H9 (cell line): ENCODE results near the gene LARGE1. TPM values are rescaled to one million over a fixed set of nuclear protein-coding genes. Genes with fewer than 3 reads are reported as not detected.

Source experiments
- DNase-seq: peaks from one replicate; pipeline ENCODE4 v3.0.0-alpha.2; 2017
- H2AFZ ChIP-seq: one replicate; pipeline ENCODE4 v1.6.1; 2013; ENCODE audit warnings: mild to moderate bottlenecking, low read length, control low read depth, moderate library complexity
- H2AK5ac ChIP-seq: 2 replicates; pipeline ENCODE4 v1.6.1; 2013; ENCODE audit warnings: low read length, control low read depth, mixed read lengths; ENCODE audit not compliant: insufficient read length
- H2BK120ac ChIP-seq: one replicate; pipeline ENCODE4 v1.6.1; 2013; ENCODE audit warnings: low read depth, mild to moderate bottlenecking, low read length, control low read depth, inconsistent platforms; ENCODE audit not compliant: poor library complexity, severe bottlenecking
- H2BK12ac ChIP-seq: 2 replicates; pipeline ENCODE4 v1.6.1; 2013; ENCODE audit warnings: low read length, control low read depth, mixed read lengths, low read depth; ENCODE audit not compliant: insufficient read length
- H2BK15ac ChIP-seq: 2 replicates; pipeline ENCODE4 v1.6.1; 2013; ENCODE audit warnings: low read depth, low read length, control low read depth
- H2BK20ac ChIP-seq: one replicate; pipeline ENCODE4 v1.6.1; 2013; ENCODE audit warnings: low read depth, mild to moderate bottlenecking, low read length, control low read depth, inconsistent platforms; ENCODE audit not compliant: poor library complexity, severe bottlenecking
- H2BK5ac ChIP-seq: 2 replicates; pipeline ENCODE4 v1.6.1; 2013; ENCODE audit warnings: low read length, control low read depth, mixed read lengths; ENCODE audit not compliant: insufficient read length
- H3K14ac ChIP-seq: 2 replicates; pipeline ENCODE4 v1.6.1; 2013; ENCODE audit warnings: low read length, control low read depth; ENCODE audit not compliant: insufficient read depth
- H3K18ac ChIP-seq: 2 replicates; pipeline ENCODE4 v1.6.1; 2013; ENCODE audit warnings: low read depth, mild to moderate bottlenecking, mixed read lengths, low read length, control low read depth; ENCODE audit not compliant: insufficient read length
- H3K23ac ChIP-seq: 2 replicates; pipeline ENCODE4 v1.6.1; 2013; ENCODE audit warnings: low read length, control low read depth, mixed read lengths, low read depth; ENCODE audit not compliant: insufficient read length
- H3K23me2 ChIP-seq: 2 replicates; pipeline ENCODE4 v1.6.1; 2013; ENCODE audit warnings: low read depth, mild to moderate bottlenecking, mixed read lengths, low read length, control low read depth; ENCODE audit not compliant: insufficient read length, poor library complexity, severe bottlenecking
- H3K27ac ChIP-seq: 2 replicates; pipeline ENCODE4 v1.5.1; 2013; ENCODE audit warnings: low read length, control low read depth, mixed read lengths, low read depth; ENCODE audit not compliant: insufficient read length
- H3K27me3 ChIP-seq: 2 replicates; pipeline ENCODE4 v1.6.1; 2013; ENCODE audit warnings: low read length, control low read depth, inconsistent platforms; ENCODE audit not compliant: insufficient read depth
- H3K4ac ChIP-seq: 2 replicates; pipeline ENCODE4 v1.6.1; 2013; ENCODE audit warnings: low read depth, mild to moderate bottlenecking, control low read depth, inconsistent platforms, low read length, moderate library complexity
- H3K4me1 ChIP-seq: 2 replicates; pipeline ENCODE4 v1.6.1; 2013; ENCODE audit warnings: low read length, control low read depth, inconsistent platforms; ENCODE audit not compliant: insufficient read depth
- H3K4me2 ChIP-seq: 2 replicates; pipeline ENCODE4 v1.6.1; 2013; ENCODE audit warnings: low read length, control low read depth, mixed read lengths; ENCODE audit not compliant: insufficient read length, insufficient read depth
- H3K56ac ChIP-seq: 2 replicates; pipeline ENCODE4 v1.6.1; 2013; ENCODE audit warnings: low read depth, mild to moderate bottlenecking, mixed read lengths, low read length, control low read depth; ENCODE audit not compliant: insufficient read length
- H3K79me1 ChIP-seq: 2 replicates; pipeline ENCODE4 v1.6.1; 2013; ENCODE audit warnings: low read depth, mild to moderate bottlenecking, moderate library complexity, low read length, control low read depth, inconsistent platforms; ENCODE audit not compliant: insufficient read depth, poor library complexity, severe bottlenecking
- H3K79me2 ChIP-seq: 2 replicates; pipeline ENCODE4 v1.6.1; 2013; ENCODE audit warnings: low read length, control low read depth, inconsistent platforms; ENCODE audit not compliant: insufficient read depth
- H3K9ac ChIP-seq: 2 replicates; pipeline ENCODE4 v1.6.1; 2013; ENCODE audit warnings: low read length, control low read depth, mixed read lengths; ENCODE audit not compliant: insufficient read length; ENCODE audit errors: extremely low read depth
- H3K9me3 ChIP-seq: one replicate; pipeline ENCODE4 v1.6.1; 2013; ENCODE audit warnings: low read depth, low read length, inconsistent platforms; ENCODE audit not compliant: control insufficient read depth
- H3T11ph ChIP-seq: one replicate; pipeline ENCODE4 v1.6.1; 2013; ENCODE audit warnings: mild to moderate bottlenecking, low read length, control low read depth, inconsistent platforms
- H4K20me1 ChIP-seq: one replicate; pipeline ENCODE4 v1.6.1; 2013; ENCODE audit not compliant: control insufficient read depth, insufficient read length, insufficient read depth
- H4K5ac ChIP-seq: 2 replicates; pipeline ENCODE4 v1.6.1; 2013; ENCODE audit warnings: low read depth, mild to moderate bottlenecking, mixed read lengths, low read length, control low read depth; ENCODE audit not compliant: insufficient read length
- H4K8ac ChIP-seq: replicated peaks from 2 replicates; pipeline ENCODE4 v1.6.1; 2013; ENCODE audit warnings: low read length, control low read depth, mixed read lengths, low read depth; ENCODE audit not compliant: insufficient read length
- H4K91ac ChIP-seq: 2 replicates; pipeline ENCODE4 v1.6.1; 2013; ENCODE audit warnings: low read depth, mild to moderate bottlenecking, moderate library complexity, mixed read lengths, low read length, control low read depth; ENCODE audit not compliant: insufficient read length
- H3K27ac Mint-ChIP-seq, 3 experiments: 2 replicates in 2 of 3; 3 replicates in 1 of 3; pipeline ENCODE4 v1.8.0; 2020 to 2021; ENCODE audit warnings: mixed read lengths in 3 of 3, mild to moderate bottlenecking in 1 of 3, moderate library complexity in 1 of 3
- H3K27me3 Mint-ChIP-seq: 2 replicates; pipeline ENCODE4 v1.8.0; 2021; ENCODE audit warnings: low read depth, mild to moderate bottlenecking, moderate library complexity, mixed read lengths
- H3K36me3 Mint-ChIP-seq, 3 experiments: 2 replicates in 2 of 3; 3 replicates in 1 of 3; pipeline ENCODE4 v1.8.0; 2020 to 2021; ENCODE audit warnings: low read depth in 3 of 3, mixed read lengths in 3 of 3; ENCODE audit not compliant: insufficient read depth in 1 of 3
- H3K4me1 Mint-ChIP-seq, 2 experiments: 2 replicates each; pipeline ENCODE4 v1.8.0; 2020; ENCODE audit warnings: mixed read lengths in 2 of 2
- H3K4me3 Mint-ChIP-seq, 2 experiments: 2 replicates in 1 of 2; 3 replicates in 1 of 2; pipeline ENCODE4 v1.8.0; 2020 to 2021; ENCODE audit warnings: mild to moderate bottlenecking in 2 of 2, mixed read lengths in 2 of 2, moderate library complexity in 1 of 2
- H3K9me3 Mint-ChIP-seq, 2 experiments: 2 replicates in 1 of 2; 3 replicates in 1 of 2; pipeline ENCODE4 v1.8.0; 2020; ENCODE audit warnings: mild to moderate bottlenecking in 2 of 2, mixed read lengths in 2 of 2, moderate library complexity in 1 of 2
- WGBS: extraction: QIAGEN DNeasy Blood & Tissue Kit; methylation state at CpG from one replicate; pipeline ENCODE4 v1.1.7; 2013; ENCODE audit warnings: missing lambda C conversion rate, low lambda C conversion rate, mixed read lengths; ENCODE audit not compliant: insufficient read length; ENCODE audit errors: extremely low coverage; 5-methylcytosine and 5-hydroxymethylcytosine counted together
- total RNA-seq: library from RNA; stranded (reverse); gene quantifications from 2 replicates; pipeline ENCODE4 v1.2.1, GENCODE V29; 2021
- TF ChIP-seq, protein P1 (sequence below): fragments of 200-600 bp; sonication (generic); conservative IDR thresholded peaks from 3 replicates; pipeline ENCODE4 v1.8.0; 2021; ENCODE audit warnings: antibody characterized with exemption, mild to moderate bottlenecking

Gene LARGE1
- total RNA-seq, 1 experiment from 2014 or later, result 43.5 TPM

DNA sequence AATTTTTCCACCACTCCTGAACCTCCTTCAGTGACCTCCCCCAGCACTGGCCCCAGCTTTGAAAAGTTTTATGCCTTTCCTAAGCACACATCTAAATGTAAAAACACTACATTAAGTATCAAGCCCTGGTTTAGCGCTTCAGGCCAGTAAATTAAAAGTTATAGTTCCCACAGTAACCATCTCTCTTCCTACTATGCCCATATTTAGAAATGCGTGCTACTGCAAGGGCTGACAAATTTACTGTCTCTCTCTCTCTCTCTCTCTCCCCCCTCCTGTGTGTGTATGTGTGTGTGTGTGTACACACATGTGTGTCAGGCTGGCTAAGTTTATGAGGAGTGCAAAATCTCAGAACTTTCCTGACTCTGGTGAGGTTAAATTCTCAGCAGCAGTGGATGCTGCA lies 231.4 kb downstream of the LARGE1 start:
- Mint-ChIP-seq H3K27ac (no peak overlapping the region; a peak in 1 of 7 replicates), H3K4me3 (no peak overlapping the region), H3K27me3 (no peaks in the 10 kb centered on the region), H3K4me1 (peaks cover 6 to 9% of the 10 kb centered on the region in 2 experiments; a peak in 3 of 4 replicates), H3K9me3 (peaks cover 0 to 3% of the 10 kb centered on the region in 2 experiments; a peak in 2 of 5 replicates), H3K36me3 (peaks cover 4 to 11% (median 7%) of the 10 kb centered on the region in 3 experiments; a peak in 5 of 7 replicates)
- no peaks in the 10 kb centered on the region for H3K9me3 ChIP-seq
- no peak overlapping the region for H3K4ac ChIP-seq
- TF ChIP-seq, protein P1, sequence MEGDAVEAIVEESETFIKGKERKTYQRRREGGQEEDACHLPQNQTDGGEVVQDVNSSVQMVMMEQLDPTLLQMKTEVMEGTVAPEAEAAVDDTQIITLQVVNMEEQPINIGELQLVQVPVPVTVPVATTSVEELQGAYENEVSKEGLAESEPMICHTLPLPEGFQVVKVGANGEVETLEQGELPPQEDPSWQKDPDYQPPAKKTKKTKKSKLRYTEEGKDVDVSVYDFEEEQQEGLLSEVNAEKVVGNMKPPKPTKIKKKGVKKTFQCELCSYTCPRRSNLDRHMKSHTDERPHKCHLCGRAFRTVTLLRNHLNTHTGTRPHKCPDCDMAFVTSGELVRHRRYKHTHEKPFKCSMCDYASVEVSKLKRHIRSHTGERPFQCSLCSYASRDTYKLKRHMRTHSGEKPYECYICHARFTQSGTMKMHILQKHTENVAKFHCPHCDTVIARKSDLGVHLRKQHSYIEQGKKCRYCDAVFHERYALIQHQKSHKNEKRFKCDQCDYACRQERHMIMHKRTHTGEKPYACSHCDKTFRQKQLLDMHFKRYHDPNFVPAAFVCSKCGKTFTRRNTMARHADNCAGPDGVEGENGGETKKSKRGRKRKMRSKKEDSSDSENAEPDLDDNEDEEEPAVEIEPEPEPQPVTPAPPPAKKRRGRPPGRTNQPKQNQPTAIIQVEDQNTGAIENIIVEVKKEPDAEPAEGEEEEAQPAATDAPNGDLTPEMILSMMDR, result no peak
- no peak overlapping the region for H4K91ac ChIP-seq
- H3K27me3 ChIP-seq, result no peaks in the 10 kb centered on the region
- H3K27ac ChIP-seq, result no peak overlapping the region
- H2BK15ac ChIP-seq, result no peak overlapping the region
- H3K79me1 ChIP-seq, result peaks cover 9% of the 10 kb centered on the region
- H2BK5ac ChIP-seq, result no peak overlapping the region
- H2BK20ac ChIP-seq, result no peak overlapping the region
- H4K5ac ChIP-seq, result no peak overlapping the region
- no peak overlapping the region for H2AK5ac ChIP-seq
- H3T11ph ChIP-seq, result no peak overlapping the region
- H3K79me2 ChIP-seq, result peaks cover 6% of the 10 kb centered on the region; the same call in 1 of the 2 replicates
- H3K9ac ChIP-seq, result no peak overlapping the region
- H2AFZ ChIP-seq, result no peak overlapping the region
- WGBS, result no CpG with 5 or more reads among the region's 2 CpGs
- no peak overlapping the region for H3K4me2 ChIP-seq
- H3K18ac ChIP-seq, result no peak overlapping the region
- H2BK12ac ChIP-seq, result no peak overlapping the region
- H4K8ac ChIP-seq, result no peak overlapping the region
- no peaks in the 10 kb centered on the region for H4K20me1 ChIP-seq
- H3K23me2 ChIP-seq, result no peaks in the 10 kb centered on the region
- H2BK120ac ChIP-seq, result no peak overlapping the region
- H3K4me1 ChIP-seq, result no peaks in the 10 kb centered on the region
- H3K23ac ChIP-seq, result no peak overlapping the region
- H3K14ac ChIP-seq, result no peak overlapping the region
- no peak overlapping the region for H3K56ac ChIP-seq
- DNase-seq, result no peak
